ENCODE measurements around the gene SNAPC5. TPM values are rescaled to one million over a fixed set of nuclear protein-coding genes. Genes with fewer than 3 reads are reported as not detected.

The SNAPC5 gene
- total and polyA plus RNA-seq, 2 of the 13 experiments (the other 11 are each of a cell fraction or from before 2014, with no cell fraction given) = 14.8 to 36.2 TPM

GRCh38 chr15:66494262-66494661, 3.3 kb downstream of the SNAPC5 start:
- no peak overlapping the region for H3K9ac ChIP-seq (ENCODE audit: insufficient read depth, low read depth, low read length)
- no TSS peak for BruUV-seq (replicated peaks)
- no peak for FAIRE-seq
- H4K20me1 ChIP-seq (ENCODE audit: insufficient read depth, low read length) = peaks cover 11% of the 10 kb centered on the region
- H2AFZ ChIP-seq (ENCODE audit: low read length) = no peak overlapping the region
- H3K4me2 ChIP-seq (ENCODE audit: low read depth, low read length) = no peak overlapping the region
- peaks cover 14% of the 10 kb centered on the region for H3K79me2 ChIP-seq (ENCODE audit: insufficient read depth, low read length)
- no peaks in the 10 kb centered on the region for H3K27me3 ChIP-seq (ENCODE audit: control insufficient read depth in 1 of 2, insufficient read depth in 2 of 2, low read length in 2 of 2)
- 94% methylated on average over 2 of the region's 2 CpGs for WGBS (ENCODE audit: low lambda C conversion rate)
- ChIA-PET CTCF (ENCODE audit: low intra/inter-chr PET ratio, low total read pairs) (no interaction called here), POLR2A (interaction anchor here (1.3 to 1.4 kb wide), 2 partner anchors 11 to 22 kb away, joined by 3 to 4 read pairs; partner anchors contain the start of genes RPL4 and ZWILCH)
- H3K27ac ChIP-seq (ENCODE audit: extremely low read length, insufficient read depth, low read length) = no peak overlapping the region
- no peak for TF ChIP-seq ZBTB3 (CRISPR knock-in tag; IDR thresholded peaks at IDR 0.05; ENCODE audit: borderline replicate concordance, low read depth)
- no peak for TF ChIP-seq ZSCAN31 (CRISPR knock-in tag; IDR thresholded peaks at IDR 0.05; ENCODE audit: low read depth)
- no peak for TF ChIP-seq GABPA (IDR thresholded peaks at IDR 0.05; ENCODE audit: low read depth, low read length)
- no peak for TF ChIP-seq GABPA (CRISPR knock-in tag; IDR thresholded peaks at IDR 0.05; ENCODE audit: low read depth)
- peak; percentile 55; the same call in 1 of the 2 replicates for TF ChIP-seq POLR2AphosphoS2 (IDR thresholded peaks at IDR 0.05; ENCODE audit: low read depth, low read length)
- TF ChIP-seq ZBTB10 (CRISPR knock-in tag; IDR thresholded peaks at IDR 0.05; ENCODE audit: borderline replicate concordance) = no peak
- TF ChIP-seq SP4 (CRISPR knock-in tag; IDR thresholded peaks at IDR 0.05) = no peak
- TF ChIP-seq ZNF704 (CRISPR knock-in tag; IDR thresholded peaks at IDR 0.05; ENCODE audit: borderline replicate concordance) = no peak
- peaks cover 30% of the 10 kb centered on the region for H3K4me1 ChIP-seq (ENCODE audit: insufficient read depth, low read length)
- no peak for ATAC-seq
- peaks cover 13 to 39% of the 10 kb centered on the region in 2 experiments for H3K36me3 ChIP-seq (replicated peaks in 1 of 2; ENCODE audit: control insufficient read depth in 1 of 2, insufficient read depth in 2 of 2, low read length in 2 of 2)
- H3K9me3 ChIP-seq (ENCODE audit: low read length) = no peaks in the 10 kb centered on the region
- intact Hi-C loops (cut with micrococcal nuclease; ENCODE audit: unreplicated experiment) = loop anchor here (10.0 kb wide), 1 partner anchor 139 kb away; the partner anchor contains the start of gene TIPIN
- no peak overlapping the region for H3K4me3 ChIP-seq (replicated peaks in 1 of 3; ENCODE audit: insufficient read depth in 1 of 3, low read depth in 2 of 3, low read length in 3 of 3)
- in situ Hi-C loops (cut with HindIII; ENCODE audit: extremely low pct_ligation_motif_present, low pct_unique_long_range_greater_than_20kb) = loop anchor here (25.0 kb wide), 1 partner anchor 107 kb away; the partner anchor contains the start of gene MAP2K1
- DNase-seq (ENCODE audit: low spot score) = no peak

Data from HepG2 (cell line).